Body of pancreas (tissue), 4 donors: ENCODE data around the gene NAV1.

Source experiments
- CTCF ChIP-seq, 7 experiments: fragments of 450-650 bp in 4 of 7; fragments of 200-600 bp in 3 of 7; sonication (generic) in 3 of 7; IDR thresholded peaks; one replicate each; pipeline ENCODE4 v1.5.1; 2016 to 2019; ENCODE audit warnings: antibody characterized with exemption in 7 of 7
- POLR2A ChIP-seq, 3 donors: fragments of 450-650 bp; IDR thresholded peaks; one replicate each; pipeline ENCODE4 v1.6.1; 2016; ENCODE audit warnings: antibody characterized with exemption in 3 of 3, mild to moderate bottlenecking in 2 of 3

- TF ChIP-seq CTCF (IDR thresholded peaks at IDR 0.05) (no peak), POLR2A (IDR thresholded peaks at IDR 0.05) (no peak)
Observed at GRCh38 chr1:201515062-201515750, 23.7 kb upstream of the NAV1 start.
